CD4-positive, CD25-positive, alpha-beta regulatory T cell (primary cell): ENCODE data around the gene AKAP17A. TPM values are rescaled to one million over a fixed set of nuclear protein-coding genes. Genes with fewer than 3 reads are reported as not detected.
"Not testable (repeated sequence)": the region's sequence is repeated elsewhere in the genome, so short reads cannot be mapped to it uniquely, and the experiment has no call there.

ENCODE experiments used
- ATAC-seq, 2 donors: fragments of 150-1000 bp; cut with Tn5 transposase; one replicate each; pipeline ENCODE4 v1.10.0; 2021; ENCODE audit warnings: low read depth in 2 of 2, moderate number of reproducible peaks in 2 of 2, moderate library complexity in 1 of 2
- DNase-seq, 3 donors: peaks; one replicate each; pipeline versions ENCODE4 v3.0.0 to v3.0.0-alpha.2; 2012 to 2022; ENCODE audit warnings: mixed read lengths in 1 of 3
- H3K27ac ChIP-seq: one replicate; pipeline ENCODE4 v1.7.0; 2013; ENCODE audit warnings: mild to moderate bottlenecking, low read length; ENCODE audit not compliant: insufficient read depth, poor library complexity, severe bottlenecking
- H3K27me3 ChIP-seq: one replicate; pipeline ENCODE4 v1.7.0; 2013; ENCODE audit warnings: low read length; ENCODE audit not compliant: control insufficient read depth, insufficient read depth
- H3K36me3 ChIP-seq: one replicate; pipeline ENCODE4 v1.7.0; 2013; ENCODE audit warnings: mild to moderate bottlenecking, low read length, moderate library complexity; ENCODE audit not compliant: control insufficient read depth, insufficient read depth
- H3K4me1 ChIP-seq: 2 replicates; pipeline ENCODE4 v1.7.0; 2013; ENCODE audit warnings: mild to moderate bottlenecking, low read length; ENCODE audit not compliant: insufficient read depth, control insufficient read depth, poor library complexity, severe bottlenecking
- H3K4me3 ChIP-seq: one replicate; pipeline ENCODE4 v1.7.0; 2013; ENCODE audit warnings: low read depth, mild to moderate bottlenecking, low read length, moderate library complexity
- H3K9me3 ChIP-seq, 2 experiments: 1 replicate in 1 of 2; 2 replicates in 1 of 2; pipeline ENCODE4 v1.7.0; 2013; ENCODE audit warnings: low read length in 2 of 2, mild to moderate bottlenecking in 1 of 2, moderate library complexity in 1 of 2; ENCODE audit not compliant: control insufficient read depth in 2 of 2
- H3K27ac Mint-ChIP-seq, 3 donors: one replicate each; pipeline ENCODE4 v1.8.0; 2020 to 2022; ENCODE audit warnings: mild to moderate bottlenecking in 3 of 3, mixed read lengths in 3 of 3, moderate library complexity in 2 of 3
- H3K27me3 Mint-ChIP-seq: one replicate; pipeline ENCODE4 v1.8.0; 2022; ENCODE audit warnings: mild to moderate bottlenecking, mixed read lengths
- H3K36me3 Mint-ChIP-seq: one replicate; pipeline ENCODE4 v1.8.0; 2020; ENCODE audit warnings: mixed read lengths
- H3K4me1 Mint-ChIP-seq, 4 donors: one replicate each; pipeline ENCODE4 v1.8.0; 2020 to 2022; ENCODE audit warnings: mixed read lengths in 4 of 4, mild to moderate bottlenecking in 1 of 4
- H3K4me3 Mint-ChIP-seq, 4 donors: one replicate each; pipeline ENCODE4 v1.8.0; 2020 to 2022; ENCODE audit warnings: mild to moderate bottlenecking in 4 of 4, mixed read lengths in 4 of 4, moderate library complexity in 3 of 4
- H3K9me3 Mint-ChIP-seq, 7 donors: one replicate each; pipeline ENCODE4 v1.8.0; 2020 to 2022; ENCODE audit warnings: mixed read lengths in 7 of 7, mild to moderate bottlenecking in 3 of 7, moderate library complexity in 2 of 7
- polyA plus RNA-seq, 4 donors: library from polyadenylated mRNA; unstranded; fragments of 300-500 nt; fragmentation: Illumina TruSeq; gene quantifications; one replicate each; pipeline ENCODE4 v1.2.3, GENCODE V29; 2021
- total RNA-seq: library from RNA; stranded (reverse); gene quantifications from one replicate; pipeline ENCODE4 v1.2.3, GENCODE V29; 2022

The AKAP17A gene
- total and polyA plus RNA-seq, 5 donors from 2014 or later, result 11.0 to 108 (median 14.2) TPM

- Histone ChIP-seq H3K27me3 (no peaks in the 10 kb centered on the region), H3K4me1 (peaks cover 50% of the 10 kb centered on the region), H3K36me3 (no peaks in the 10 kb centered on the region), H3K27ac (peak overlapping the region; percentile 78), H3K4me3 (peak overlapping the region; percentile 55), H3K9me3 (peaks cover 2 to 9% of the 10 kb centered on the region in 2 experiments)
- Mint-ChIP-seq H3K36me3 (peaks cover 14% of the 10 kb centered on the region), H3K4me1 (peaks cover 27 to 85% (median 42%) of the 10 kb centered on the region in 4 donors), H3K4me3 (peak overlapping the region; percentile 69 to 85 (median 80)), H3K27ac (peak overlapping the region; percentile 97 to 98 (median 97)), H3K9me3 (peaks cover 2 to 22% (median 6%) of the 10 kb centered on the region in 7 donors), H3K27me3 (peaks cover 5% of the 10 kb centered on the region)
- ATAC-seq (no peak), DNase-seq (no peak)
Observed at GRCh38 chrX:1555370-1555769, 36.0 kb upstream of the AKAP17A start.

- DNase-seq, H3K27me3 ChIP-seq, H3K4me3 ChIP-seq, H3K9me3 ChIP-seq, H3K27ac ChIP-seq, H3K36me3 ChIP-seq, ATAC-seq, H3K27me3 Mint-ChIP-seq: not testable (repeated sequence)
- peak overlapping the region; percentile 60 to 92 (median 62) for H3K27ac Mint-ChIP-seq
- H3K36me3 Mint-ChIP-seq, result peaks cover 14% of the 10 kb centered on the region
- H3K9me3 Mint-ChIP-seq, result peaks cover under 1 to 15% (median 6%) of the 10 kb centered on the region in 7 donors
- peaks cover 46% of the 10 kb centered on the region for H3K4me1 ChIP-seq
- peaks cover 27 to 84% (median 47%) of the 10 kb centered on the region in 4 donors for H3K4me1 Mint-ChIP-seq
- H3K4me3 Mint-ChIP-seq, result peak overlapping the region in 3 of 4 donors; percentile 4 to 61 (median 48)
Observed at GRCh38 chrX:1557442-1557841, 34.0 kb upstream of the AKAP17A start.

GRCh38 chrX:1558761-1559468 lies 32.5 kb upstream of the AKAP17A start:
- H3K4me1 ChIP-seq, result peaks cover 40% of the 10 kb centered on the region
- no peak for DNase-seq

GRCh38 chrX:1561164-1561563 lies 30.2 kb upstream of the AKAP17A start:
- H3K9me3 Mint-ChIP-seq, result peaks cover 0 to 8% (median 0%) of the 10 kb centered on the region in 7 donors
- Histone ChIP-seq H3K9me3 (no peaks in the 10 kb centered on the region), H3K4me3 (no peak overlapping the region), H3K27me3 (no peaks in the 10 kb centered on the region), H3K36me3 (no peaks in the 10 kb centered on the region), H3K27ac (no peak overlapping the region), H3K4me1 (peaks cover 37% of the 10 kb centered on the region)
- no peak for ATAC-seq
- H3K4me3 Mint-ChIP-seq, result peak overlapping the region in 1 of 4 donors; percentile 48
- no peaks in the 10 kb centered on the region for H3K36me3 Mint-ChIP-seq
- H3K4me1 Mint-ChIP-seq, result peaks cover 18 to 88% (median 50%) of the 10 kb centered on the region in 4 donors
- no peak for DNase-seq
- H3K27me3 Mint-ChIP-seq, result no peaks in the 10 kb centered on the region
- peak overlapping the region; percentile 73 to 97 (median 73) for H3K27ac Mint-ChIP-seq

More at GRCh38 chrX:1558761-1559468, 32.5 kb upstream of the AKAP17A start:
- no peak for ATAC-seq
- H3K36me3 Mint-ChIP-seq, result peaks cover 11% of the 10 kb centered on the region
- H3K4me3 ChIP-seq, result no peak overlapping the region
- peak overlapping the region in 2 of 3 donors; percentile 25 to 36 for H3K27ac Mint-ChIP-seq
- peaks cover 0 to 12% (median 6%) of the 10 kb centered on the region in 7 donors for H3K9me3 Mint-ChIP-seq
- H3K27me3 ChIP-seq, result no peaks in the 10 kb centered on the region
- no peaks in the 10 kb centered on the region for H3K36me3 ChIP-seq
- H3K4me1 Mint-ChIP-seq, result peaks cover 27 to 83% (median 52%) of the 10 kb centered on the region in 4 donors
- H3K4me3 Mint-ChIP-seq, result peak overlapping the region in 1 of 4 donors; percentile 35
- peaks cover 5% of the 10 kb centered on the region for H3K27me3 Mint-ChIP-seq
- no peak overlapping the region for H3K27ac ChIP-seq
- peaks cover 2 to 5% of the 10 kb centered on the region in 2 experiments for H3K9me3 ChIP-seq

DNA sequence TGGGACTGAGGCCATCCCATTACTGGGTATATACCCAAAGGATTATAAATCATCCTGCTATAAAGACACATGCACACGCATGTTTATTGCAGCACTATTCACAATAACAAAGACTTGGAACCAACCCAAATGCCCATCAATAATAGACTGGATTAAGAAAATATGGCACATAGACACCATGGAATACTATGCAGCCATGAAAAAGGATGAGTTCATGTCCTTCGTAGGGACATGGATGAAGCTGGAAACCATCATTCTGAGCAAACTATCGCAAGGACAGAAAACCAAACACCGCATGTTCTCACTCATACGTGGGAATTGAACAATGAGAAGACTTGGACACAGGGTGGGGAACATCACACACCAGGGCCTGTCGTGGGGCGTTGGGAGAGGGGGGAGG lies 27.3 kb upstream of the AKAP17A start:
- not testable (repeated sequence) for DNase-seq, H3K9me3 Mint-ChIP-seq, H3K27me3 Mint-ChIP-seq, ATAC-seq, H3K27me3 ChIP-seq, H3K36me3 ChIP-seq, H3K9me3 ChIP-seq, H3K36me3 Mint-ChIP-seq, H3K4me3 ChIP-seq, H3K27ac ChIP-seq
- H3K4me1 ChIP-seq, result peaks cover 37% of the 10 kb centered on the region
- Mint-ChIP-seq H3K4me3 (peak overlapping the region; percentile 0 to 76 (median 42)), H3K4me1 (peaks cover 8 to 69% (median 38%) of the 10 kb centered on the region in 4 donors), H3K27ac (peak overlapping the region; percentile 79 to 83 (median 82))

DNA sequence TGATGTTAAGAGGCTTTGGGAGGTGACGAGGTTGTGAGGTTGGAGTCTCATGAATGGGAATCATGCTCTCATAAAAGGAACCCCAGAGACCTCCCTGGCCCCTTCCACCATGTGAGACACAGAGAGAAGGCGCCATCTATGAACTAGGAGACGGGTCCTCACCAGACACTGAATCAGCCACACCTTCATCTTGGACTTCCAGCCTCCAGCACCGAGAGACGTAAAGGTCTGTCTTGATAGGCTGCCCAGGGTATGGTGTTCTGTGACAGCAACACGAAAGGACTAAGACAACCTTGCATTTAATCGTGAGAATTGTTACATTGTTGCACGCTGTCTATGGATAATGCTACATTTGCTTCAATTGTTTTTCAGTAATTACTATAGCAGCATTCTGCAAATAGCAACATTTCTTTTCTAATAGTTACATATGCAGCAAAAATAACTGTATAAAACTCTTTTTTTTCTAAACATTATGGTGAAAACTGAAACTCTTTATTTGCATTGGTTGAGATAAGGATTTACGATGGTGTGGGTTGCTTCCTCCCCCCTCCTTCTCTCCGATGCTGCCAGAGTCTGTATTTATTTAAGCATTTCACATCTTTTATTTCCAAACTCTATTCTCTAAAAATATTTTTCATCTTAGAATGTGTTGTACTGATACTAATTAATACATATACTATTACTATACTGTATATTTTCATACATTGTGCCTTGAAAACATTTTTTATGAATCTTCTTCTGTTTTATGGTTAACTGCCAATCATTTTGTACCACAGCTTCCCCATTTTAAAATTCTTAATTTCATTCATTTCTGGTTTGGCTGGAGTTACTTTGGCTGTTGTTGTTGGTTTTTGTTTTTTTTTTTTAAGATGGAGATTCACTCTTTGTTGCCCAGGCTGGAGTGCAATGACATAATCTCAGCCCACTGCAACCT lies 26.4 kb upstream of the AKAP17A start:
- no peaks in the 10 kb centered on the region for H3K36me3 ChIP-seq
- H3K4me3 Mint-ChIP-seq, result peak overlapping the region; percentile 17 to 77 (median 52)
- ATAC-seq (peak; percentile 50 to 52), DNase-seq (peak in 1 of 3 donors; percentile 27)
- H3K36me3 Mint-ChIP-seq, result no peaks in the 10 kb centered on the region
- H3K27me3 ChIP-seq, result no peaks in the 10 kb centered on the region
- peak overlapping the region; percentile 25 to 80 (median 58) for H3K27ac Mint-ChIP-seq
- peaks cover 0 to 4% (median 0%) of the 10 kb centered on the region in 7 donors for H3K9me3 Mint-ChIP-seq
- no peaks in the 10 kb centered on the region for H3K9me3 ChIP-seq
- peaks cover 14 to 70% (median 43%) of the 10 kb centered on the region in 4 donors for H3K4me1 Mint-ChIP-seq
- peak overlapping the region; percentile 61 for H3K4me3 ChIP-seq
- H3K27me3 Mint-ChIP-seq, result no peaks in the 10 kb centered on the region
- H3K27ac ChIP-seq, result peak overlapping the region; percentile 51
- H3K4me1 ChIP-seq, result peaks cover 42% of the 10 kb centered on the region

DNA sequence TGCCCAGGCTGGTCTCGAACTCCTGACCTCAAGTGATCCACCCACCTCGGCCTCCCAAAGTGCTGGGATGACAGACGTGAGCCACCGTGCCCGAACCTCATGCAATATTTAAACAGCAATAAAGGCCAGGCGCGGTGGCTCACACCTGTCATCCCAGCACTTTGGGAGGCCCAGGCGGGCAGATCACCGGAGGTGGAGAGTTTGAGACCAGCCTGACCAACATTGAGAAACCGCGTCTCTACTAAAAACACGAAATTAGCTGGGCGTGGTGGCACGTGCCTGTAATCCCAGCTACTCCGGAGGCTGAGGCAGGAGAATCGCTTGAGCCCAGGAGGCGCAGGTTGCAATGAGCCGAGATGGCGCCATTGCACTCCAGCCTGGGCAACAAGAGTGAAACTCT lies 17.2 kb upstream of the AKAP17A start:
- H3K4me1 Mint-ChIP-seq, result peaks cover 4 to 31% (median 12%) of the 10 kb centered on the region in 4 donors
- not testable (repeated sequence) for ATAC-seq, H3K36me3 ChIP-seq, H3K27me3 Mint-ChIP-seq, H3K27ac ChIP-seq, DNase-seq, H3K27ac Mint-ChIP-seq, H3K27me3 ChIP-seq, H3K9me3 Mint-ChIP-seq, H3K9me3 ChIP-seq, H3K4me3 ChIP-seq, H3K4me3 Mint-ChIP-seq, H3K36me3 Mint-ChIP-seq
- peaks cover 52% of the 10 kb centered on the region for H3K4me1 ChIP-seq
